MCF 10A (cell line): Measurements from ENCODE around the gene ERVMER34-1. TPM values are rescaled to one million over a fixed set of nuclear protein-coding genes. Genes with fewer than 3 reads are reported as not detected.
A peak's percentile ranks its signal among the peaks of the same experiment; 100 is the strongest.

Experiments
- BruUV-seq: library from RNA; stranded (reverse); fragments of 400-500 nt; replicated peaks from 2 replicates; lab custom pipeline; 2021; lab: Mats Ljungman, UMichigan
- CTCF ChIA-PET: fragments of 300-600 bp; sonication (Branson Sonifier 250); formaldehyde crosslinking; extraction: SDS; loops from one replicate; lab custom pipeline; 2021; ENCODE audit warnings: antibody characterized with exemption, inconsistent platforms; lab: Yijun Ruan, JAX
- POLR2A ChIA-PET: fragments of 300-600, 350-650 bp; sonication (Branson Sonifier 250); formaldehyde crosslinking; extraction: SDS; loops from one replicate; lab custom pipeline; 2020; ENCODE audit warnings: antibody characterized with exemption, inconsistent platforms; lab: Yijun Ruan, JAX
- DNase-seq: peaks from one replicate; pipeline ENCODE4 v3.0.0-alpha.2; 2018; ENCODE audit not compliant: unreplicated experiment
- H3K27ac Mint-ChIP-seq: one replicate; pipeline ENCODE4 v1.8.0; 2022; ENCODE audit warnings: mild to moderate bottlenecking, low read depth, mixed read lengths; ENCODE audit not compliant: unreplicated experiment
- H3K27me3 Mint-ChIP-seq: one replicate; pipeline ENCODE4 v1.8.0; 2022; ENCODE audit warnings: mixed read lengths; ENCODE audit not compliant: insufficient read depth, unreplicated experiment
- H3K36me3 Mint-ChIP-seq: one replicate; pipeline ENCODE4 v1.8.0; 2022; ENCODE audit warnings: mild to moderate bottlenecking, moderate library complexity, mixed read lengths; ENCODE audit not compliant: insufficient read depth, unreplicated experiment
- H3K4me1 Mint-ChIP-seq: one replicate; pipeline ENCODE4 v1.8.0; 2022; ENCODE audit warnings: mixed read lengths; ENCODE audit not compliant: insufficient read depth, unreplicated experiment
- H3K4me3 Mint-ChIP-seq: one replicate; pipeline ENCODE4 v1.8.0; 2022; ENCODE audit warnings: mild to moderate bottlenecking, moderate library complexity, mixed read lengths; ENCODE audit not compliant: unreplicated experiment
- H3K9me3 Mint-ChIP-seq: one replicate; pipeline ENCODE4 v1.8.0; 2022; ENCODE audit warnings: mixed read lengths; ENCODE audit not compliant: unreplicated experiment
- intact Hi-C: fragments of 100-400 bp; cut with micrococcal nuclease; formaldehyde crosslinking; loops from 2 replicates; pipeline ENCODE4 v1.14.1; 2022
- microRNA-seq: library from miRNA; unstranded; fragments of <30 nt; microRNA quantifications from one replicate; pipeline ENCODE4 v1.2.0, GENCODE V29; 2022
- total RNA-seq: library from RNA; stranded (reverse); gene quantifications from 2 replicates; pipeline ENCODE4 v1.2.3, GENCODE V29; 2022
- TF ChIP-seq, protein P1 (sequence below): fragments of 200-600 bp; IDR thresholded peaks from one replicate; pipeline ENCODE4 v1.8.0; 2022; ENCODE audit warnings: antibody characterized with exemption, mild to moderate bottlenecking; ENCODE audit not compliant: unreplicated experiment

Gene ERVMER34-1
- total RNA-seq, 1 experiment from 2014 or later = 6.7 TPM

GRCh38 chr4:52694936-52695335, 56.3 kb downstream of the ERVMER34-1 start:
- CTCF ChIA-PET = interaction anchor here (0.7 kb wide), 1 partner anchor 48 kb away, joined by 3 read pairs; no protein-coding TSS in a partner anchor
- BruUV-seq = no TSS peak
- POLR2A ChIA-PET = interaction anchor here (0.8 to 2.5 kb wide), 3 partner anchors 18 to 122 kb away, joined by 3 to 7 read pairs (median 5); no protein-coding TSS in a partner anchor
- Mint-ChIP-seq H3K27ac (no peak overlapping the region), H3K4me3 (no peak overlapping the region), H3K36me3 (no peaks in the 10 kb centered on the region), H3K9me3 (peaks cover 15% of the 10 kb centered on the region), H3K27me3 (no peaks in the 10 kb centered on the region), H3K4me1 (peaks cover 11% of the 10 kb centered on the region)
- TF ChIP-seq, protein P1, sequence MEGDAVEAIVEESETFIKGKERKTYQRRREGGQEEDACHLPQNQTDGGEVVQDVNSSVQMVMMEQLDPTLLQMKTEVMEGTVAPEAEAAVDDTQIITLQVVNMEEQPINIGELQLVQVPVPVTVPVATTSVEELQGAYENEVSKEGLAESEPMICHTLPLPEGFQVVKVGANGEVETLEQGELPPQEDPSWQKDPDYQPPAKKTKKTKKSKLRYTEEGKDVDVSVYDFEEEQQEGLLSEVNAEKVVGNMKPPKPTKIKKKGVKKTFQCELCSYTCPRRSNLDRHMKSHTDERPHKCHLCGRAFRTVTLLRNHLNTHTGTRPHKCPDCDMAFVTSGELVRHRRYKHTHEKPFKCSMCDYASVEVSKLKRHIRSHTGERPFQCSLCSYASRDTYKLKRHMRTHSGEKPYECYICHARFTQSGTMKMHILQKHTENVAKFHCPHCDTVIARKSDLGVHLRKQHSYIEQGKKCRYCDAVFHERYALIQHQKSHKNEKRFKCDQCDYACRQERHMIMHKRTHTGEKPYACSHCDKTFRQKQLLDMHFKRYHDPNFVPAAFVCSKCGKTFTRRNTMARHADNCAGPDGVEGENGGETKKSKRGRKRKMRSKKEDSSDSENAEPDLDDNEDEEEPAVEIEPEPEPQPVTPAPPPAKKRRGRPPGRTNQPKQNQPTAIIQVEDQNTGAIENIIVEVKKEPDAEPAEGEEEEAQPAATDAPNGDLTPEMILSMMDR = no peak
- DNase-seq = no peak
- intact Hi-C loops = no loop called here

DNA sequence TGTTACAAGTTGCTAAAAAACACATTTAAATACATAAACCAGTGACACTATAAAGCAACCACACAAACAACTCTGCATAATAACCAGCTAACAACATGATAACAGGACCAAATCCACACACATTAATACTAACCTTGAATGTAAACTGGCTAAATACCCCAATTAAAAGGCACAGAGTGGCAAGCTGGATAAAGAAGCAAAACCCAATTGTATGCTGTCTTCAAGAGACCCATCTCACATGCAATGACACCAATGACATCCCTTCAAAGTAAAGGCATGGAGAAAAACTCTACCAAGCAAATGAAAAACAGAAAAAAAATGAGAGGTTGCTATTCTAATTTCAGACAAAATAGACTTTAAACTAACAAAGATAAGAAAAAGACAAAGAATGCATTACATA, 57.7 kb downstream of the ERVMER34-1 start:
- Mint-ChIP-seq H3K9me3 (peaks cover 15% of the 10 kb centered on the region), H3K36me3 (no peaks in the 10 kb centered on the region), H3K4me3 (no peak overlapping the region), H3K27ac (no peak overlapping the region), H3K4me1 (peaks cover 11% of the 10 kb centered on the region), H3K27me3 (no peaks in the 10 kb centered on the region)
- CTCF ChIA-PET = interaction anchor here (0.6 kb wide), 1 partner anchor 92 kb away, joined by 4 read pairs; no protein-coding TSS in a partner anchor
- POLR2A ChIA-PET = no interaction called here
- DNase-seq = no peak
- intact Hi-C loops = no loop called here
- TF ChIP-seq, protein P1 = no peak
- no TSS peak for BruUV-seq

Small RNAs within 50 kb of the gene (microRNA-seq; reads per million reads assigned to microRNA genes)
- 18.9 reads per million, percentile 56 among the genes with 10 or more reads in this experiment for gene MIR4449

Other genes starting within 250 kb of the ERVMER34-1 start
- gene USP46, start 92.1 kb downstream of the ERVMER34-1 start, total RNA-seq = 16.8 and 23.0 TPM in 2 replicates
- 1.7 and 2.6 TPM in 2 replicates for gene RASL11B, start 110.9 kb upstream of the ERVMER34-1 start, total RNA-seq